RWPE2 (cell line): ENCODE measurements around the gene BATF2.

Experiments used
- ATAC-seq: fragments of 200-7000 bp; cut with Tn5 transposase; 3 replicates; pipeline ENCODE4 v1.9.1; 2021; ENCODE audit warnings: low read depth
- DNase-seq: peaks from one replicate; pipeline ENCODE4 v3.0.0-alpha.2; 2020; ENCODE audit warnings: low spot score
- H3K27ac ChIP-seq: fragments of 450-650 bp; 2 replicates; pipeline ENCODE4 v1.5.1; 2017; ENCODE audit warnings: mild to moderate bottlenecking; ENCODE audit not compliant: poor library complexity, severe bottlenecking
- H3K27me3 ChIP-seq: fragments of 250-450 bp; sonication (Bioruptor Pico); 2 replicates; pipeline ENCODE4 v1.5.1; 2021; ENCODE audit warnings: mild to moderate bottlenecking, moderate library complexity; ENCODE audit not compliant: insufficient read depth, poor library complexity, severe bottlenecking
- H3K36me3 ChIP-seq: fragments of 250-450 bp; sonication (Bioruptor Pico); 2 replicates; pipeline ENCODE4 v1.5.1; 2020; ENCODE audit warnings: low read depth, mild to moderate bottlenecking, moderate library complexity
- H3K4me1 ChIP-seq: fragments of 250-450 bp; sonication (Bioruptor Pico); 2 replicates; pipeline ENCODE4 v1.5.1; 2021; ENCODE audit warnings: mild to moderate bottlenecking, moderate library complexity; ENCODE audit not compliant: insufficient read depth, poor library complexity, severe bottlenecking
- H3K4me3 ChIP-seq: fragments of 250-450 bp; sonication (Bioruptor Pico); 2 replicates; pipeline ENCODE4 v1.5.1; 2021; ENCODE audit warnings: mild to moderate bottlenecking, moderate library complexity; ENCODE audit not compliant: severe bottlenecking
- H3K9me3 ChIP-seq: fragments of 250-450 bp; sonication (Bioruptor Pico); 2 replicates; pipeline ENCODE4 v1.5.1; 2021; ENCODE audit warnings: mild to moderate bottlenecking, moderate library complexity; ENCODE audit not compliant: severe bottlenecking
- TF ChIP-seq, protein P1 (sequence below): fragments of 450-650 bp; IDR thresholded peaks from one replicate; pipeline ENCODE4 v1.5.1; 2017; ENCODE audit warnings: mild to moderate bottlenecking, moderate library complexity; ENCODE audit not compliant: poor library complexity, severe bottlenecking

BATF2 gene

DNA sequence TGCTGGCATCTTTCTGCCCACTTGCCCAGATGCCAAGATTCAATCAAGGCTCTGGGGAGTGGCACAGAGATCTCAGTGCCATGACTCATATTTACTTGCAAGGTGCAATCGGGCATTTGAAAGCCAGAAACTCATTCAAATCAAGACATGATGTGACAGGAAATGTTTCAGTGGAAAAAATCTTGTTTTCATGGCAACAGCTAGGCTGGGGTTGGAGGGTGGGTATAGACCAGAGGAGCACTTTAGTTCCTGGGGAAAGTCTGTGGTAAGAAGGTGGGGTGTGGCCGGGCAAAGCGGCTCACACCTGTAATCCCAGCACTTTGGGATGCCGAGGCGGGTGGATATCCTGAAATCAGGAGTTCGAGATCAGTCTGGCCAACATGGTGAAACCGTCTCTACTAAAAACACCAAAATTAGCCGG lies 26.0 kb downstream of the BATF2 start:
- no peaks in the 10 kb centered on the region for H3K36me3 ChIP-seq
- H3K4me1 ChIP-seq = peaks cover 21% of the 10 kb centered on the region
- peak overlapping the region; percentile 90 for H3K27ac ChIP-seq
- no peaks in the 10 kb centered on the region for H3K27me3 ChIP-seq
- no peaks in the 10 kb centered on the region for H3K9me3 ChIP-seq
- DNase-seq (peak; percentile 68), ATAC-seq (peak; percentile 87)
- TF ChIP-seq, protein P1, sequence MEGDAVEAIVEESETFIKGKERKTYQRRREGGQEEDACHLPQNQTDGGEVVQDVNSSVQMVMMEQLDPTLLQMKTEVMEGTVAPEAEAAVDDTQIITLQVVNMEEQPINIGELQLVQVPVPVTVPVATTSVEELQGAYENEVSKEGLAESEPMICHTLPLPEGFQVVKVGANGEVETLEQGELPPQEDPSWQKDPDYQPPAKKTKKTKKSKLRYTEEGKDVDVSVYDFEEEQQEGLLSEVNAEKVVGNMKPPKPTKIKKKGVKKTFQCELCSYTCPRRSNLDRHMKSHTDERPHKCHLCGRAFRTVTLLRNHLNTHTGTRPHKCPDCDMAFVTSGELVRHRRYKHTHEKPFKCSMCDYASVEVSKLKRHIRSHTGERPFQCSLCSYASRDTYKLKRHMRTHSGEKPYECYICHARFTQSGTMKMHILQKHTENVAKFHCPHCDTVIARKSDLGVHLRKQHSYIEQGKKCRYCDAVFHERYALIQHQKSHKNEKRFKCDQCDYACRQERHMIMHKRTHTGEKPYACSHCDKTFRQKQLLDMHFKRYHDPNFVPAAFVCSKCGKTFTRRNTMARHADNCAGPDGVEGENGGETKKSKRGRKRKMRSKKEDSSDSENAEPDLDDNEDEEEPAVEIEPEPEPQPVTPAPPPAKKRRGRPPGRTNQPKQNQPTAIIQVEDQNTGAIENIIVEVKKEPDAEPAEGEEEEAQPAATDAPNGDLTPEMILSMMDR = no peak
- H3K4me3 ChIP-seq = no peak overlapping the region

GRCh38 chr11:64969209-64969608 lies 27.6 kb downstream of the BATF2 start:
- Histone ChIP-seq H3K9me3 (no peaks in the 10 kb centered on the region), H3K4me1 (peaks cover 21% of the 10 kb centered on the region), H3K36me3 (no peaks in the 10 kb centered on the region), H3K27me3 (no peaks in the 10 kb centered on the region), H3K4me3 (no peak overlapping the region), H3K27ac (peak overlapping the region; percentile 90)
- DNase-seq = no peak
- ATAC-seq = peak; percentile 81
- TF ChIP-seq, protein P1 = no peak

DNA sequence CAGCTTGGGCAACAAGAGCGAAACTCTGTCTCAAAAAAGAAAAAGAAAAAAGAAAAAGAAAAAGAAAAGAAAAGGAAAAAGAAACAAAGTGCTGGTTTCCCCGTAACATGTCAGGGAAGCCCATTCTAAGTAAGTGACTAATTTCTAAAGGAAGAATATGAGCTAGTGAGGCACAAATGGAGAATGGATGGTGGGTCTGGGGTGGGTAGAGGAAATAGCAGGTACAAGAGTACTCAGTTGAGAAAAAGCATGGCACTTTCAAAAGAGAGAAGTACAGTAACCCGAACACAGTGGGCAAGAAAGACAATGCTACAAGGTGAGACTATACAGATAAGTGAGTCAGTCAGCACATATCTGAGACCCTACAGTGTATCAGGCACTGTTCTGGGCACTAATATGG lies 29.4 kb downstream of the BATF2 start:
- TF ChIP-seq, protein P1 = no peak
- H3K4me3 ChIP-seq = no peak overlapping the region
- DNase-seq (no peak), ATAC-seq (no peak)
- no peak overlapping the region for H3K27ac ChIP-seq
- no peaks in the 10 kb centered on the region for H3K27me3 ChIP-seq
- no peaks in the 10 kb centered on the region for H3K36me3 ChIP-seq
- H3K9me3 ChIP-seq = no peaks in the 10 kb centered on the region
- H3K4me1 ChIP-seq = peaks cover 21% of the 10 kb centered on the region

- DNase-seq (no peak), ATAC-seq (no peak)
- Histone ChIP-seq H3K4me1 (peaks cover 6% of the 10 kb centered on the region), H3K36me3 (no peaks in the 10 kb centered on the region), H3K27me3 (no peaks in the 10 kb centered on the region), H3K9me3 (no peaks in the 10 kb centered on the region), H3K4me3 (no peak overlapping the region), H3K27ac (no peak overlapping the region)
- TF ChIP-seq, protein P1 = no peak
Measured at GRCh38 chr11:64963072-64963631, 33.6 kb downstream of the BATF2 start.

GRCh38 chr11:64960719-64961118 lies 36.1 kb downstream of the BATF2 start:
- Histone ChIP-seq H3K27me3 (no peaks in the 10 kb centered on the region), H3K4me3 (no peak overlapping the region), H3K27ac (no peak overlapping the region), H3K9me3 (no peaks in the 10 kb centered on the region), H3K4me1 (peaks cover 6% of the 10 kb centered on the region), H3K36me3 (no peaks in the 10 kb centered on the region)
- ATAC-seq (no peak), DNase-seq (no peak)
- TF ChIP-seq, protein P1 = no peak
